HCT116 (cell line): ENCODE data around the gene NFIL3.

Experiments used
- CBX3 ChIP-seq: IDR thresholded peaks from 2 replicates; pipeline ENCODE4 v1.6.1; 2012; ENCODE audit warnings: low read depth
- CTCF ChIP-seq, 3 experiments: fragments of 200-600 bp in 1 of 3; sonication (generic) in 1 of 3; IDR thresholded peaks in 2 of 3; conservative IDR thresholded peaks in 1 of 3; 2 replicates each; pipeline ENCODE4 v1.5.1; 2012 to 2017; ENCODE audit warnings: low read depth in 2 of 3, low read length in 2 of 3, antibody characterized with exemption in 1 of 3, borderline replicate concordance in 1 of 3, control low read depth in 1 of 3, mild to moderate bottlenecking in 1 of 3, mixed read lengths in 1 of 3, mixed run types in 1 of 3, moderate library complexity in 1 of 3; ENCODE audit not compliant: insufficient read depth in 1 of 3

DNA sequence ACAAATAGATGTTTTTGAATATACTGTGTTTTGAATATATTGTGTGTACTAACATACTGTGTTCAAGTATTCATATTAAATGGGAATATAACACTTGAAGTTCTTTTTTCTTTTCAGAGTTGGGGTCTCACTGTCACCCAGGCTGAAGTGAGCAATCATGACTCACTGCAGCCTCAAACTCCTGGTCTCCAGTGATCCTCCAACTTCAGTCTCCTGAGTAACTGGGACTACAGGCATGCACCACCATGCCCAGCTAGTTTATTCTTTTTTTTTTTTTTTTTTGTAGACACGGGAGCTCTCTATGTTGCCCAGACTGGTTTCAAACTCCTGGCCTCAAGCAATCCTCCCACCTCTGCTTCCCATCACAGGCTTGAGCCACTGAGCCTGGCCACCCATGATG, 38.7 kb downstream of the NFIL3 start:
- TF ChIP-seq CTCF (IDR thresholded peaks at IDR 0.05 in 2 of 3, conservative IDR thresholded peaks at IDR 0.05 in 1 of 3; ENCODE audit: borderline replicate concordance in 1 of 3, insufficient read depth in 1 of 3, low read depth in 2 of 3, low read length in 2 of 3) (no peak), CBX3 (no peak)
